ENCODE results near the gene MGLL. TPM values are rescaled to one million over a fixed set of nuclear protein-coding genes. Genes with fewer than 3 reads are reported as not detected.

The MGLL gene
- polyA plus RNA-seq, 2 donors = 78.0 to 99.1 TPM

DNA sequence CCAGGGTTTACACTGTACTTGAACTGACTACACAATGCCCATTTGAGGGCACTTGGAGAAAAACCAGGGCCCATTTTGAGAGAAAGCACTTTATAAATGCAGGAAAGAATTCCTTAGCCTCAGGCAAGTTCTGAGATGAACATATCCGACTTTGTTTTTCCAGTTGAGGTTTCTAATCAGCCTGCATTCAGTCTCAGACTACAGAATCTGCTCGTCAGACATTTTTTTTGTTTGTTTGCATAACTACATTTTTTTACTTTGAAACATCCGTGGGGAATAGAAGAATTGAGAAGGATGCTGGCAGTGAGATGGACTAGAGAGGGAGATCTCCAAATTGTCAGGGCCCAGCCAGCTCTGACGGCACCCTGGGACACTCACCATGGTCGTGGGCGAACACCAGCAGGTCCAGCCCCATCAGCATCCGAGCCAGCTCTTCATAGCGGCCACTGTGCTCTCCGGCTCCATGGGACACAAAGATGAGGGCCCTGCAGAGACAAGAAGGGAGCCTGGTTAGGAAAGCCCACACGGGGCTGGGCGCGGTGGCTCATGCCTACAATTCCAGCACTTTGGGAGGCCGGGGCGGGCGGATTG is 40.8 kb downstream of the MGLL start:
- Histone ChIP-seq H3K4me1 (ENCODE audit: control insufficient read depth in 2 of 2, insufficient read depth in 2 of 2, low read length in 1 of 2) (peaks cover 3 to 9% of the 10 kb centered on the region in 2 donors), H3K27me3 (ENCODE audit: control insufficient read depth in 1 of 2, insufficient read depth in 2 of 2, low read length in 2 of 2) (no peaks in the 10 kb centered on the region), H3K9me3 (ENCODE audit: control insufficient read depth in 2 of 2, insufficient read depth in 1 of 2, low read depth in 1 of 2, low read length in 1 of 2) (no peaks in the 10 kb centered on the region), H3K27ac (ENCODE audit: low read depth in 2 of 2, low read length in 1 of 2) (no peak overlapping the region), H3K4me3 (ENCODE audit: low read depth in 1 of 2, low read length in 2 of 2) (no peak overlapping the region), H3K36me3 (ENCODE audit: control insufficient read depth in 2 of 2, insufficient read depth in 2 of 2, low read length in 1 of 2) (peaks cover 4 to 5% of the 10 kb centered on the region in 2 donors)
- 67 to 72% methylated on average over 15 of the region's 15 CpGs for WGBS, 2 donors

GRCh38 chr3:127780536-127781400 is 41.5 kb downstream of the MGLL start:
- WGBS, 2 donors = 75 to 78% methylated on average over 8 of the region's 8 CpGs
- H3K27ac ChIP-seq (ENCODE audit: low read depth in 2 of 2, low read length in 1 of 2) = no peak overlapping the region

GRCh38 chr3:127779747-127780146 is 42.6 kb downstream of the MGLL start:
- H3K27ac ChIP-seq (ENCODE audit: low read depth in 2 of 2, low read length in 1 of 2) = peak overlapping the region in 1 of 2 donors; percentile 78
- no peak overlapping the region for H3K4me3 ChIP-seq (ENCODE audit: low read depth in 1 of 2, low read length in 2 of 2)
- H3K9me3 ChIP-seq (ENCODE audit: control insufficient read depth in 2 of 2, insufficient read depth in 1 of 2, low read depth in 1 of 2, low read length in 1 of 2) = no peaks in the 10 kb centered on the region
- H3K27me3 ChIP-seq (ENCODE audit: control insufficient read depth in 1 of 2, insufficient read depth in 2 of 2, low read length in 2 of 2) = no peaks in the 10 kb centered on the region
- peaks cover 0 to 12% of the 10 kb centered on the region in 2 donors for H3K4me1 ChIP-seq (ENCODE audit: control insufficient read depth in 2 of 2, insufficient read depth in 2 of 2, low read length in 1 of 2)
- peaks cover 2 to 5% of the 10 kb centered on the region in 2 donors for H3K36me3 ChIP-seq (ENCODE audit: control insufficient read depth in 2 of 2, insufficient read depth in 2 of 2, low read length in 1 of 2)
- 51 to 66% methylated on average over 3 of the region's 3 CpGs for WGBS, 2 donors

More at GRCh38 chr3:127780536-127781400, 41.5 kb downstream of the MGLL start:
- peaks cover under 1 to 12% of the 10 kb centered on the region in 2 donors for H3K4me1 ChIP-seq (ENCODE audit: control insufficient read depth in 2 of 2, insufficient read depth in 2 of 2, low read length in 1 of 2)
- H3K9me3 ChIP-seq (ENCODE audit: control insufficient read depth in 2 of 2, insufficient read depth in 1 of 2, low read depth in 1 of 2, low read length in 1 of 2) = no peaks in the 10 kb centered on the region
- no peak overlapping the region for H3K4me3 ChIP-seq (ENCODE audit: low read depth in 1 of 2, low read length in 2 of 2)
- peaks cover 2 to 5% of the 10 kb centered on the region in 2 donors for H3K36me3 ChIP-seq (ENCODE audit: control insufficient read depth in 2 of 2, insufficient read depth in 2 of 2, low read length in 1 of 2)
- H3K27me3 ChIP-seq (ENCODE audit: control insufficient read depth in 1 of 2, insufficient read depth in 2 of 2, low read length in 2 of 2) = no peaks in the 10 kb centered on the region

- Histone ChIP-seq H3K9me3 (ENCODE audit: control insufficient read depth in 2 of 2, insufficient read depth in 1 of 2, low read depth in 1 of 2, low read length in 1 of 2) (no peaks in the 10 kb centered on the region), H3K36me3 (ENCODE audit: control insufficient read depth in 2 of 2, insufficient read depth in 2 of 2, low read length in 1 of 2) (peaks cover 2 to 5% of the 10 kb centered on the region in 2 donors), H3K4me1 (ENCODE audit: control insufficient read depth in 2 of 2, insufficient read depth in 2 of 2, low read length in 1 of 2) (peaks cover 0 to 15% of the 10 kb centered on the region in 2 donors), H3K27ac (ENCODE audit: low read depth in 2 of 2, low read length in 1 of 2) (no peak overlapping the region), H3K4me3 (ENCODE audit: low read depth in 1 of 2, low read length in 2 of 2) (no peak overlapping the region), H3K27me3 (ENCODE audit: control insufficient read depth in 1 of 2, insufficient read depth in 2 of 2, low read length in 2 of 2) (no peaks in the 10 kb centered on the region)
- 85 to 91% methylated on average over 11 of the region's 11 CpGs for WGBS, 2 donors
Observed at GRCh38 chr3:127777921-127778656, 44.2 kb downstream of the MGLL start.

DNA sequence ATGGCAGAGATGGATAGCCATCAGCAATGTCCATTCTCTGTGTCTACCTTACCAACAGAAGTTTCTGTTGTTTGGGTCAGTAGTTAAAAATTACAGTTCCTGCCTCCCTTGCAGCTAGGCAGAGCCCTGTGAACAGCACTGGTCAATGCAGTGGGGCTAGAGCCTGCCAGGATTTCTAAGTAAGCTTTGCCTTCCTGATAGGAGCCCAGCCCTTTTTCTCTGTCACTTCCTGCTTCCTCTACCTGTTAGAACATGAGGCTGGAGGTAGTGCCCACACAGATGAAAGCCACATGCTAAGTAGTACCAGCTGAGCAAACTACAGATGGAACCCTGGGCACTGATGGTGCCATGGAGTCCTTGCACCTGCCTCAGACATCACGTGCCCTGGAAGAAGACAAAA is 45.0 kb downstream of the MGLL start:
- Histone ChIP-seq H3K27me3 (ENCODE audit: control insufficient read depth in 1 of 2, insufficient read depth in 2 of 2, low read length in 2 of 2) (no peaks in the 10 kb centered on the region), H3K4me3 (ENCODE audit: low read depth in 1 of 2, low read length in 2 of 2) (no peak overlapping the region), H3K9me3 (ENCODE audit: control insufficient read depth in 2 of 2, insufficient read depth in 1 of 2, low read depth in 1 of 2, low read length in 1 of 2) (no peaks in the 10 kb centered on the region), H3K36me3 (ENCODE audit: control insufficient read depth in 2 of 2, insufficient read depth in 2 of 2, low read length in 1 of 2) (peaks cover 2 to 4% of the 10 kb centered on the region in 2 donors), H3K27ac (ENCODE audit: low read depth in 2 of 2, low read length in 1 of 2) (peak overlapping the region in 1 of 2 donors; percentile 40), H3K4me1 (ENCODE audit: control insufficient read depth in 2 of 2, insufficient read depth in 2 of 2, low read length in 1 of 2) (peaks cover 0 to 14% of the 10 kb centered on the region in 2 donors)
- WGBS, 2 donors = 81 to 83% methylated on average over 1 of the region's 1 CpG

GRCh38 chr3:127776347-127776746 is 46.0 kb downstream of the MGLL start:
- Histone ChIP-seq H3K27ac (ENCODE audit: low read depth in 2 of 2, low read length in 1 of 2) (peak overlapping the region in 1 of 2 donors; percentile 28), H3K36me3 (ENCODE audit: control insufficient read depth in 2 of 2, insufficient read depth in 2 of 2, low read length in 1 of 2) (peaks cover 0 to 5% of the 10 kb centered on the region in 2 donors), H3K4me1 (ENCODE audit: control insufficient read depth in 2 of 2, insufficient read depth in 2 of 2, low read length in 1 of 2) (peaks cover 0 to 11% of the 10 kb centered on the region in 2 donors), H3K4me3 (ENCODE audit: low read depth in 1 of 2, low read length in 2 of 2) (no peak overlapping the region), H3K9me3 (ENCODE audit: control insufficient read depth in 2 of 2, insufficient read depth in 1 of 2, low read depth in 1 of 2, low read length in 1 of 2) (no peaks in the 10 kb centered on the region), H3K27me3 (ENCODE audit: control insufficient read depth in 1 of 2, insufficient read depth in 2 of 2, low read length in 2 of 2) (no peaks in the 10 kb centered on the region)
- WGBS, 2 donors = 91 to 94% methylated on average over 10 of the region's 10 CpGs

DNA sequence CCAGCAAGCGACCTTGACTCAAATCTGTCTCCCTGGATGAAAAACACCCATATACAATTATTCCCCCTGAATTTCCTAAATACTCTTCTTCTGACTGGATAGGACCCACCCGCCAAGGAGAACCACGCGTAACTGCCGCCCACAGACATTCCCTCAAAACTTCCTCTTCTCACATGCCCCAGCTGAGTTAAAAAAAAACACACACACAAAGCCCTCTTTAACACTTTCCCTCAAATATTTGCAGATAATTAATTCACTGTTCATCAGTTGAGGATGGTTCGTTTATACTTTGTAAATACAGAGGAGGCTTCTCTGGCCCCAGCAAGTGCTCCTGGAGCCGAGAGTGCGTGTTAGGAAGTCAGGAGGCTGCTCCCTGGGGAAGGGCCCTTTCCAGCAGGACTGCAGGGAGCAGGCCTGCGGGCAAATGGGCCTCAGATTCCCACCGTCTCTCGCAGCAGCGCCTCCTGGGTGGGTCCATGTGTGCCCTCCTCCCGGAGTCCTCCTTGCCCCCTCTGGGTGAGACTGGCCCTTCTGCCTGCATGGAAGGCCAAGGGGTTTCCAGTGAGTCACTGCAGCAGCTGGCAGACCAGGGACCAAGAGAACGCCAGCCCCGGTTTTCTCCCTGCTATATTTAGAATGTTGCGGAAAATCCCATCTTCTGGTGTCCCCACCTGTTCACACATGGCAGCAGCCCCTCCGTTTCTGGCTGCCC is 46.8 kb downstream of the MGLL start:
- Histone ChIP-seq H3K4me1 (ENCODE audit: control insufficient read depth in 2 of 2, insufficient read depth in 2 of 2, low read length in 1 of 2) (peaks cover 0 to 11% of the 10 kb centered on the region in 2 donors), H3K36me3 (ENCODE audit: control insufficient read depth in 2 of 2, insufficient read depth in 2 of 2, low read length in 1 of 2) (peaks cover 0 to 3% of the 10 kb centered on the region in 2 donors), H3K9me3 (ENCODE audit: control insufficient read depth in 2 of 2, insufficient read depth in 1 of 2, low read depth in 1 of 2, low read length in 1 of 2) (no peaks in the 10 kb centered on the region), H3K27me3 (ENCODE audit: control insufficient read depth in 1 of 2, insufficient read depth in 2 of 2, low read length in 2 of 2) (no peaks in the 10 kb centered on the region), H3K4me3 (ENCODE audit: low read depth in 1 of 2, low read length in 2 of 2) (no peak overlapping the region), H3K27ac (ENCODE audit: low read depth in 2 of 2, low read length in 1 of 2) (peak overlapping the region; percentile 28 to 37)
- WGBS, 2 donors = 35 to 37% methylated on average over 17 of the region's 17 CpGs

- WGBS, 2 donors = 74 to 78% methylated on average over 6 of the region's 6 CpGs
- Histone ChIP-seq H3K4me1 (ENCODE audit: control insufficient read depth in 2 of 2, insufficient read depth in 2 of 2, low read length in 1 of 2) (peaks cover 0 to 11% of the 10 kb centered on the region in 2 donors), H3K27ac (ENCODE audit: low read depth in 2 of 2, low read length in 1 of 2) (no peak overlapping the region), H3K27me3 (ENCODE audit: control insufficient read depth in 1 of 2, insufficient read depth in 2 of 2, low read length in 2 of 2) (no peaks in the 10 kb centered on the region), H3K9me3 (ENCODE audit: control insufficient read depth in 2 of 2, insufficient read depth in 1 of 2, low read depth in 1 of 2, low read length in 1 of 2) (no peaks in the 10 kb centered on the region), H3K4me3 (ENCODE audit: low read depth in 1 of 2, low read length in 2 of 2) (no peak overlapping the region), H3K36me3 (ENCODE audit: control insufficient read depth in 2 of 2, insufficient read depth in 2 of 2, low read length in 1 of 2) (peaks cover under 1 to 3% of the 10 kb centered on the region in 2 donors)
Observed at GRCh38 chr3:127774647-127775046, 47.7 kb downstream of the MGLL start.

Data from esophagus (tissue), 2 donors.